HG02642 (cell line): ENCODE measurements around the gene HTRA1.

ENCODE experiments used
- ATAC-seq: cut with Tn5 transposase; IDR thresholded peaks from one replicate; pipeline ENCODE4 v1.9.1; 2021; ENCODE audit warnings: mild to moderate bottlenecking; ENCODE audit not compliant: unreplicated experiment, poor library complexity

Gene HTRA1

DNA sequence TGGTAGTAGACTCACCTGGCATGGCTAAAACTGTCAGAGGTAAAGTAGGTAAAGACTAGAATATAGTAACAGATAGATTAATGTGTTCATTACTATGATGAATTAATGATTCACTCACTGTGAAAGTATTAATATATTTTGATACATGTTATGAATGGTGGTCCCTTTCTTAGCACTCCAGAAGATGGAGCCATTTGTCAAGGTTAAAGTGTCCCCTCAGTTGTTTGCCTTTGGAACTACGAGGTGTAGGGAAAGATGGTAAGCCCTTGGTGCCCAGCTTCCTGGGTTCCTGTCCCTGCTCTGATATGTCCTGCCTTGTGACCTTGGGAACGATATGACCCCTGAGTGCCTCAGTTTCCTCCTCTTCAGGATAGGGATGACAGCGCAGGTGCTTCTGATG, 49.4 kb downstream of the HTRA1 start:
- no peak for ATAC-seq

DNA sequence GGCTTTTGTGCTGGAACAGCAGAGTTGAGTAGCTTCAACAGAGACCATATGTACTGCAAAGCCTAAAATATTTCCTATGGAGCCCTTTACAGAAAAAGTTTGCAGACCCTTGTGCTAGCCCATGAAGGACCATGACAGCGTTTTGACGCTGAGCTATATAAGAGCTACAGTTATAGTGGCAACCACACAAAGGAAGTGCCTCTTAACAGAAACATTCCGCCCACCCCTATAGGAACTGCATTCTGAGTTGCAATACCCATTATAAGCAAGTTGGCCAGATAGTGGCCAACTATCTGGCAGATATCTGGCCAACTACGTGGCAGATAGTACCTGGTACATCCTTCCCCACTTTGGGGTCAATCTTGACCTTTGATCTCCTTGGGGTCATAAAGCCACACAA, 51.7 kb downstream of the HTRA1 start:
- no peak for ATAC-seq

DNA sequence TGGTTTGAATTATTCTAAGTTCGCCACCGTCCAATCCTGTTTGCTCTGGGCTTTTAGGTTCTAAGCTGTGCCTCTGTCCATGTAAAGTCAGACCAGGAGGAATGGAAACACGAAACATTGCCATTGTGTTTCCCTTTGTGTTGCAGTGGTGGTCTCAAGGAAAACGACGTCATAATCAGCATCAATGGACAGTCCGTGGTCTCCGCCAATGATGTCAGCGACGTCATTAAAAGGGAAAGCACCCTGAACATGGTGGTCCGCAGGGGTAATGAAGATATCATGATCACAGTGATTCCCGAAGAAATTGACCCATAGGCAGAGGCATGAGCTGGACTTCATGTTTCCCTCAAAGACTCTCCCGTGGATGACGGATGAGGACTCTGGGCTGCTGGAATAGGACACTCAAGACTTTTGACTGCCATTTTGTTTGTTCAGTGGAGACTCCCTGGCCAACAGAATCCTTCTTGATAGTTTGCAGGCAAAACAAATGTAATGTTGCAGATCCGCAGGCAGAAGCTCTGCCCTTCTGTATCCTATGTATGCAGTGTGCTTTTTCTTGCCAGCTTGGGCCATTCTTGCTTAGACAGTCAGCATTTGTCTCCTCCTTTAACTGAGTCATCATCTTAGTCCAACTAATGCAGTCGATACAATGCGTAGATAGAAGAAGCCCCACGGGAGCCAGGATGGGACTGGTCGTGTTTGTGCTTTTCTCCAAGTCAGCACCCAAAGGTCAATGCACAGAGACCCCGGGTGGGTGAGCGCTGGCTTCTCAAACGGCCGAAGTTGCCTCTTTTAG, 52.9 kb downstream of the HTRA1 start:
- ATAC-seq, result no peak

DNA sequence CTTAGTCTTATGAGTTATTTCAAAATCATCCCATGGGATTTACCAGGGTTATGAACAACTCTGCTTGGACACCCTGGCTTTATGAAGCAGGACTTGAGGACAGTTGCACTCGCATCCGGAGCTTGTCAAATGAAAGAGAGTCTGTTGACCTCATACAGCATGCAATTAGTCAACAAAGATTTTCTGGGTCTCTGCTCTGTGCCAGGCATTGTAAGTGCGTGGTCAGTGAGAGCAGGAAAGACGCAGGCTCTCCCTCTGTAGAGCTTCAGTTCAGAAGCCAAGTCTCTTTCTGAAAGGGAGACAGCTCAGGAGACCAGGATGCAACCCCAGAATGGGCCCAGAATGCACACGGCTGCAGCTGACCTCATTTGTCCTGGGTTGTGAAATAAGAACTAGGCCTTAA, 53.7 kb downstream of the HTRA1 start:
- no peak for ATAC-seq

DNA sequence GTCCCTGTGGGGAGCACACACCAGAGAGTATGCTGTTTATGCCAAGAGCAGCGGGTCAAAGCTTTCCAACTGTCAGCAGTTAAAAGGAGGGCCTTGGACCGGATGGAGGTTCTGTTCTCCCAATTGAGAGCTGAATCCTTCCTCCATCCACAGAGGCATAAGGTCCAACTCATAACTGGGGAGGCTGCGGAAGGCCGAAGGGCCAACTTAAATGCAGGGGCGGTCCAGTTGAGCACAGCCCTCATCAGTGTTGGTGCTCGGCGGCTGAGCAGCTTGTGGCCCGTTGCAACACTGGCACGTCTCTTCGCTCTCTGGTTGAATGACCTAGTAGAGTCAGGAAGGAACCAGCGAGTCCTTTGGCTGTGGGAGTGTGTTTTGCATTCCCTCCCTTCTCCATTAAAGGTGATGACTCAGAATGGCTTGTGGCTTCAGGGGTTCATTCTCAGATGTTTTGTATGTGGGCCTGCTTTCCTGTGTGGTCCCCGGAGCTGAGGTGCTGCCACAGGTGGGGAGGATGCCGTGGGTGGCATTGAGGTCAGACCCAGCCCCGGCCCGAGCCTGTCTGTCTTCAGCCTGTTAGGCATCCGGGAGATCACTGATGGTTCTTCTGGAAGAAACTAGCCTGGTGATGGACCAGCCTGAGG, 54.4 kb downstream of the HTRA1 start:
- ATAC-seq, result peak; percentile 64

DNA sequence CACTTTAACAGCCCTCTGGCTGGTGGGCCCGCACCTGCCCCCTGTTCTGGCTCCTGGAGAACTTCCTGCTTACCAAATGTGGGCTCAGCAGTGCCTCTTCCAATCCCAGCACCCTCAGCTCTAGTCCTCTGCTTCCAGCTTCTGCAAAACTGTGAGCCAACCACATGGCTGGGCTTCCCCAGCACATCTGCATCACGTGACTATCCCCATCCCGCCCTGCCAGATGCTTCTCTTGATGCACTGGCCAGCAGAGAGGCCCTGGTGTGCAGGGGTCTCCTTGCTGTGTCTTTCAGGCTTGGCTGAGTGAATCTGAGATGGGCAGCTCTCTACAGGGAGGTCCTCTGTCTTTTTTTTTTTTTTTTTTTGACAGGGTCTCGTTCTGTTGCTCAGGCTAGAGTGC, 55.4 kb downstream of the HTRA1 start:
- no peak for ATAC-seq

DNA sequence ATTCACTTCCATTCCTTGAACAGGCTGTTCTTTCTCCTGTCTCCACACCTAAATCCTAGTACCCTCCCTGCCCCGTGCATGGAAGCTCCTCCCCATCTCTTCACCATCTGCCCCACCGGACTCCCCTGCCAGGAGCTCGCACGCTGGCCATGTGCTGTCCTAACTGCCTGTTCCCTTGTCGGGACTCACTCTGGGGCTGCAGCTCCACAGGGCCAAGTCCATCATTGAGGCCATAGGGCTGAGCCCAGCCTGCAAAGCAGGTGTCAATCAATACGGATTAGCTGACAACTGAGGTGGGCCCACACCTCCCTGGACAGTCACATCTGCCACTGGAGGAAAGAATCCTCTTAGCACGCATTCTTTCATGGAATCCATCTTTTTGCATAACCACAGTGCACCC, 57.8 kb downstream of the HTRA1 start:
- no peak for ATAC-seq

DNA sequence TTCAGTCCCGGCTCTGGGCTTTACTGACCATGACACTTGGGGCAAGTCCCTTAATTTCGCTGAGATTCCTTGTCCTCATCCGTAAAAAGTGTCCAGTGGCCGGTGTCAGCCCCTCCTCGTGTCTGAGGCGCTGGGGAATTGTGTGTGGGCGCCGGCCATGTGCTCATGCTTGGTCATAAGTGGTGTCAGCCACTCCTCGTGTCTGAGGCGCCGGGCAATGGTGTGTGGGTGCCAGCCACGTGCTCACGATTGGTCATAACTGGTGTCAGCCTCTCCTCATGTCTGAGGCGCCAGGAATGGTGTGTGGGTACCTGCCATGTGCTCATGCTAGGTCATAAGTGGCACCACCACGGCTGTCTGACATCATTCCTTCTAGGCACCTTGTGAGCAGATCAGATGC, 58.5 kb downstream of the HTRA1 start:
- ATAC-seq, result no peak

DNA sequence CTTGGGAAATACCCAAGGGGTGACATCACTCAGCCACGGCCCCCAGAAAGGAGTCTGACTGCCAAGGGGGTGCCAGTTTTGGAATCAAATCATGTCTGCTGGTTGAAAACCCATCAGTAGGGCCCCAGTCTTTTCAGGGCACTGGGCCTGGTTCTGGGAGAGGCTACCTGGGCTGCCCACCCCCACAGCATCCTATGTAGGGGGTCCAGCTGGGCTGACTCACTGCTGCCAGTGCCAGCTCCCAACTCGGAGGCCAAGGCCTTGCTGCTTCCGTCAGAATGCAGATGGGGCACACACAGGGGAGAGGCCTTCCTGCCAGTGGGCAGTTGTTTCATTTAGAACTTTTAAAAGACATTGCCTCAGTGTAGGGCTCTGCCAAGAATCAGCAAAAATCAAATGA, 59.7 kb downstream of the HTRA1 start:
- no peak for ATAC-seq

DNA sequence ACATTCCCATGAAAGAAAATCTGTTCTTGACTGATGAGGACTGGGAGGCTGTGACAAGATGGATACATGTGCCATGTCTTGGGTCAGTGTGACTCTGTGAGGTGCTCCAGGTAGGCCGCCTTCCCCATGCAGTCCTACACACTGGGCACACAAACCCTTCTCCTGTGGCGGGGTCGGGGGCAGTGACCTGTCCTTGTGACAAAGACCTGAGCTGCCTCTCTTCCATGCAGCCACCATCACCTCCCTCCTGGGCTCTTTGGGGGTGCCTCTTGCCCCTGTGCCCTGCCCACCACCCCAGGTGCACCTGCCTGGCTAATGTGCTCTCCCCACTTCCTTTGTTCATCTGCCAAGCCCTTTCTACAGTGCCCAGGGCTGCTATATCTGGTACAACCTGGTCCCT, 63.5 kb downstream of the HTRA1 start:
- ATAC-seq, result no peak

DNA sequence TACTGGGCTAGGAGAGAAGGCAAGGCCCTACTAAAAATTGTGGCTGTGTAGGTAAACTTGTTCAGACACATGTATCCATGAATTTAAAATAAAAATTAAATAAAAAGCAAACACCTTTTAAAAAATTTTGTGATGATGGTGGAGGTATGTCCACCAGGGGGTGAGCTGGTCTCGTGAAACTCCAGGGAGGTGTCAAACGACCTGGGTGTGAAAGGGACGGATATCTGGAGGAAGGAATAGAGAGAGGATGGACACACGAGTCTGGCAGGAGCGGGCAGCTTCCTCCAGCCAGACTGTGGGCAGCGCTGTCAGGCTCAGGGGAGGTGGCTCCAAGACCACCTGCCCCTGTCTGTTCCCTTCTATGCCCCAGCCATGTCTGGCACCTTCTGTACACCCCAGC, 64.4 kb downstream of the HTRA1 start:
- no peak for ATAC-seq

DNA sequence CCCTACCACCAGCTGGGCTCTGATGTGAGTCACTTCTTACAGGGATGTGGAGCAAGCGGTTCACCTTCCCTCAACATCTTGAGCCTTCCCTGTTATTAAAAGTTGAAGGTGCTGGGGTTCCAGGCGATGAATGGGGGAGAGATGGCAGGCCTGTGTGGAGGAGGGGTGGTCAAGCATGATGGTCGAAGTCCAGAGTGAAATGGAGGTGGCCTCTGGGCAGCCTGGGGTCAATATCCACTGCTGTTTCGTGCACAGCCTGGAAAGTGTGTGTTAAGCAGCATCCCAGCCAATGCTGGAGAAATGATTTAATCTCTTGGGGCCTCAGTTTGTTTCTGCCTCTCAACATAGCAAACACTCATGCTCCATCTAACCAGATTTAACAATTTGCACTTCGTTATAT, 65.5 kb downstream of the HTRA1 start:
- ATAC-seq, result no peak

DNA sequence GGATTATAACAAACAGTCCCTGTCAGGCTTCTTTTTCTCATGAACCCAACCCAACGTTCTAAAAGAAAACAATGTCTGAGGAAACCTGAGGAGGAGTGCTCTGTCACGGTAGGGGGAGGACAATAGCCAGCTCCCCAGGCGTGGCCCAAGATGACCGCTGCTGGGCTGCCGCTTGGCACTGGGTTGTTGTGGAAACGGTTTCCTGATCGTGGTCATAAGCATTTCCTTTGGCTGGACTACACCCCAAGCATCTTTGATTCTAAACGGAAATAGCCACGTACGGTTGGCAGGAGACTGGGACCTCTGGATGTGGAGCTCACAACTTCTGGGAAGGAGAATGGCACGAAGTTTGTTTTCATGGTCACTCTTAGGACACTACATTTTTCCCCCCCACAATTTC, 68.8 kb downstream of the HTRA1 start:
- no peak for ATAC-seq

DNA sequence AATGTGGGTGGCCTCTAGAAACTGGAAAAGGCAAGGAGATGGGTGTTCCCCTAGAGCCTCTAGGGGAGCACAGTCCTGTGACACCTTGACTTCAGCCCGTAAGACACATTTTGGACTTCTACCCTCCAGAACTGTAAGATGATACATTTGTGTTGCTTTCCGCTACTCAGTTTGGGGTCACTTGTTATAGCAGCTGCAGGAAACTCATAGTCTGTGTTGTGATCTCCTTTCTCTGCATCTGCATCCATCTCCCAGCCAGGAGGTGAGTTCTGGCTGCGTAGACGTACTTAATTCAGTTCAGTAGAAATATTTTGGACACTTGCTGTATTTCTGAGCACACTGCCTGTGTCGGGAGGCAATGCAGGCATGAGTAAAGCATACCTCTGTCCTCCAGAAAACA, 69.9 kb downstream of the HTRA1 start:
- ATAC-seq, result no peak

DNA sequence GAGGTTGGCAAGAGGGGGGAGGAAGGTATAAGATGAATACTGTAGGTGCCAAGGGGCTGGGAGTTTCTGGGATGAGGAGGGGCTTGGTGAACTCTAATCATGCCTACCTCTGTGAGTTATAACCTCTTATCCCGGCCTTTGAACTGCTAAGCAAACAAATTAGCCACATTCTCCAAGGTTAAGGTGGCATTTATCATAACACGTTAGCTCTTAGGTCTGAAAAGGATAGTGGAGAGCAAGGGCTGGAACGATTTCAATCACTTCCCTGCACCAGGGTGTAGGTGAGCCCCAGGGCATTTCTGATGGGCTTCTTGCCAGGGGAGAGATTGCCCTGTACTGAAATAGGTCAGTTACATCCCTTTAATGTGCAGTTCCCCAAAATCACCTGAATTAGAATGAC, 70.6 kb downstream of the HTRA1 start:
- ATAC-seq, result no peak

DNA sequence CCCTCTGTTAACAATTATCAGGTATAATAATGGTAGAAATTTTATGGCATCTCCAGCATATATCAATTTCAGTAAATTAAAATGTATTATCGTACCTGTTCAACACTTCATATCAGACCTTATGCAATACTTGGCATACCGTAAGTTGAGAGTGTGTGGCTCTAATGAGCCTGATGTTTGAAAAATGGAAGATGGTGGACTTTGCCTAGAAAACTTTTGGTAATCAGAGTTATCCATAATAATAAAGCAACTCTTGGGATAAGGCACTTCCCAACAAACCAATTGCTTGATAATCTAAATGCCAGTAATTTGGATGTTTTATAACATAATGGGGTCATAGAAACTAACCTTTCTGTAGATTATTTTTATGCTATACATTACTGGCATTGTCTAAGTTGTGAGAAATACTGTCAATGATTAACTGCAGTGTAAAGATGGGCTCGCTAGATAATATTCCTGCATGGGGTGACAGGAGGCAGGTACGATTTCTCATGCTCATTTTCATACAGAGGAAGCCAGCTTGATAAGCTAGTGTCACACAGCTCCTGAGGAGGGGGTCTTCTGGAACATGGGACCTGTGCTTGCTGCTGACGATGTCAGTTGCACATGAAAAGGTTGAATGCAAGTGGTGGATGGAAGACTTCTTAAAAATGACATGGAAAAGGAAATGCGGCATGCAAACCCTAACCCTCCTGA, 71.4 kb downstream of the HTRA1 start:
- no peak for ATAC-seq

DNA sequence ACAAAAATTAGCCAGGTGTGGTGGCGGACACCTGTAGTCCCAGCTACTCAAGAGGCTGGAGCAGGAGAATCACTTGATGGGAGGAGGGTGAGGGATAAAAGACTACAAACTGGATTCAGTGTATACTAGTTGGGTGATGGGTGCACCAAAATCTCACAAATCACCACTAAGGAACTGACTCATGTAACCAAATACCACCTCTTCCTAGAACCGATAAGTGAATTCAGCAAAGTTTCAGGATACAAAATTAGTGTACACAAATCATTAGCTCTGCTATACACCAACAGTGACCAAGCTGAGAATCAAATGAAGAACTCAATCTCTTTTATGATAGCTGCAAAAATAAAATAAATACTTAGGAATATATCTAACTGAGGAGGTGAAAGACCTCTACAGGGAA, 76.2 kb downstream of the HTRA1 start:
- ATAC-seq, result no peak

DNA sequence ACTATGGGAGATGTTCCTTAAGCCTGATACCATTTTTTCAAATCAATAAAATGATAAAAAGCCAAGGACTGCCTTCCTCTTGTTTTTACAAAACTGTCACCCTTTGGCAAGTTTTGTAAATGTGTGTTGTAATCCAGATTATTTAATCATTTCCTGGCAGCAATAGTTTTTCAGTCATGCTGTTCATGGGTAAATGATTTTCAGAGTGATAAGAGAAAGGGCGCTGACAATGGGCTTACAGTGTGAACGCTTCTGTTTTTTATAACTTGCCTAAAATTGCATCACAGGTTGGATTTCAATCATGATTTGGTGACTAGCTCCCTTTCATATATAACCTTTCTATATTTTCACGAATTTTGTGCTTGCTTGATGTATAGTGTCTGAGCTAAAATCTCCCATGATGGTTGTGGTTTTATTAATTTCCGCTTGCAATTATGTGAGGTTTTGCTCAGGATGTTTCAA, 80.2 kb downstream of the HTRA1 start:
- ATAC-seq, result no peak

DNA sequence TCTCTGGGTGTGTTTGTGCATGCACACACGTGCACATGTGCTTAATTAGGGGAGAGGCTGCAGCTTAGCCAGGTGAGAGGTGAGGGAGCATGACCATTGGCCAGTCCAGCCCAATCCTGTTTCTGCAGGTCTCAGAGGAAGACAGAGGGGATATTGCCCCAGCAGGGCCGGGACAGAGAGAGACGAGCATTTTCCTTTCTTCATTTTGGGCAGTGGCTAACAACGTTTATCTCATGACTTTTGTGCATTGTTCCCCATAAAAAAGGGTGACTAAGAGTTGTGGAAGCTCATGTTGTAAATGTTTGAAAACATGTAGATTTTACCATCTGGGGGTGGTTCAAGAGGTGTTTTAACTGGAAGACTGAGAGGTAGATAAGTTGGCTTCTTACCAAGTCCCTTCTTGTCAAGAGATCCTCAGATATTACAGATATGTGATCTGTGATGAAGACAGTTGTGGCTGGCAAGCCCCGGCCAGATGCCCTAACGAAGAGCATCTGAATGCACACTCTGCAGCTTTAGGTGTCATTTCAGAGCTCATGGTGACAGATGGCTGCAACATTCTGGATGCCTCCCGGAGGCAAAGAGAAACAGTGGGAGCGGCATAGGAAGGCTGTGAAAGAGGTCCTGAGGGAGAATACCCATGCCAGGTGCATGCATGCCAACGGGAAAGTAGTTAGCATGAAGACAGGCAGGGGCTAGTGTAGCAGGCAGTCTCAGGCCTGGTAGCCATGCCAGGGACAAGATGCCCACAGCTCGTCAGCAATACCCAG, 82.5 kb downstream of the HTRA1 start:
- ATAC-seq, result no peak

DNA sequence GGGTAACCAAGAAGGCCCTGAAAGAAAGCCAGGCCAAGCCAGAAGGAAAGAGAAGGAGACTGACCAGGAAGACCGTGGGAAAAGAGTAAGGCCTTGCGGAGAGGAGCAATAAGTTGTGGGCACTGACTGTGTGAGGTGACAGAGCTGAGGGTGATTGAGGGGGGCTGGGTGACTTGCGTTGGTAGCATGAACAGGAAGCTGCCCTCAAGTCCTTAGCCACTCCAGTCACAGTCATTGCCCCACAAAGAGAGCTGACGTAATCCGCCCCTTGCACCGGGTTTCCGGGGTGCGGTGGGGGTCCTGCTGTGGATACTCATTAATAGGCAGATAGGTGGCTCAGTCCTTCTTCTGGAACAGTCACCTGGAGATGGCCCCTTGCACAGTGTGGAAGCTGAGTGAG, 83.1 kb downstream of the HTRA1 start:
- no peak for ATAC-seq

DNA sequence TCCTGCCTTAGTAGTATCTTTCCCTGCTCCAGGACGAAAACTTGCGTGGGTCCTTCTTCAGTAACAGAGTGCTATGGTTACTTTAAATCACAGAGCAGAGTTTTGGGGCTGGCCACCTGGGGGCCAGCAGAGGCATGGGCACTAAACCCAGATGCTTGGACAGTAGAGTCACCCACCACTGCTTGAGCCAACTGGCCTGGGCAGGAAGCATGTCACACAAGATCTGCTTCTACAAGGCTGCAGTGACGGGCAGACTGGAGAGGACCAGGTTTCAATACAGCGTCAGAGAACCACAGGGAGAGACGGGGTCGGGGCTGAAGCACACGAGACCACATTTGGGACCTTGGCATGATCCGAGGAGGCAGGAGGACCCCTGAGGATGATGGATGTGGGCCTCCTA, 84.9 kb downstream of the HTRA1 start:
- ATAC-seq, result no peak
